IMR-90 (cell line): Measurements from ENCODE around the gene WBP1L. TPM values are rescaled to one million over a fixed set of nuclear protein-coding genes. Genes with fewer than 3 reads are reported as not detected.

Experiments
- ATAC-seq: fragments of 200-7000 bp; cut with Tn5 transposase; 2 replicates; pipeline ENCODE4 v1.9.1; 2020; ENCODE audit warnings: low read depth, mild to moderate bottlenecking, moderate library complexity
- BruUV-seq: library from RNA; stranded (reverse); fragments of 400-500 nt; replicated peaks from 2 replicates; lab custom pipeline; 2021; lab: Mats Ljungman, UMichigan
- CTCF ChIA-PET: fragments of 300-600 bp; formaldehyde crosslinking; extraction: SDS; loops from one replicate; lab custom pipeline; 2021; ENCODE audit warnings: antibody characterized with exemption; lab: Yijun Ruan, JAX
- POLR2A ChIA-PET: fragments of 300-600 bp; sonication (Branson Sonifier 250); formaldehyde crosslinking; loops from one replicate; lab custom pipeline; 2022; ENCODE audit warnings: antibody characterized with exemption; ENCODE audit not compliant: unreplicated experiment; lab: Charles Lee
- DNase-seq: peaks from one replicate; pipeline ENCODE4 v3.0.0; 2013
- H2AFZ ChIP-seq: replicated peaks from 2 replicates; pipeline ENCODE3; 2013; ENCODE audit warnings: low read length, mild to moderate bottlenecking; ENCODE audit not compliant: poor library complexity
- H2AK5ac ChIP-seq: 2 replicates; pipeline ENCODE4 v1.6.1; 2013; ENCODE audit warnings: low read depth, low read length, inconsistent platforms
- H2AK9ac ChIP-seq: replicated peaks from 2 replicates; pipeline ENCODE3; 2013; ENCODE audit warnings: mild to moderate bottlenecking, low read depth, low read length, moderate library complexity; ENCODE audit not compliant: poor library complexity
- H2BK120ac ChIP-seq: 2 replicates; pipeline ENCODE4 v1.6.1; 2013; ENCODE audit warnings: low read depth, low read length, inconsistent platforms
- H2BK15ac ChIP-seq: 3 replicates; pipeline ENCODE4 v1.6.1; 2013; ENCODE audit warnings: low read depth, low read length, inconsistent platforms
- H2BK20ac ChIP-seq: 2 replicates; pipeline ENCODE4 v1.6.1; 2013; ENCODE audit warnings: low read depth, mild to moderate bottlenecking, inconsistent platforms, low read length, moderate library complexity
- H2BK5ac ChIP-seq: 2 replicates; pipeline ENCODE4 v1.6.1; 2013; ENCODE audit warnings: mild to moderate bottlenecking, low read depth, low read length, inconsistent platforms; ENCODE audit not compliant: poor library complexity, severe bottlenecking
- H3K14ac ChIP-seq: replicated peaks from 2 replicates; pipeline ENCODE4 v1.6.1; 2013; ENCODE audit warnings: low read depth, low read length, inconsistent platforms
- H3K18ac ChIP-seq: 2 replicates; pipeline ENCODE4 v1.6.1; 2013; ENCODE audit warnings: low read depth, low read length, control low read depth
- H3K23ac ChIP-seq: 2 replicates; pipeline ENCODE4 v1.6.1; 2013; ENCODE audit warnings: low read depth, low read length, inconsistent platforms
- H3K27ac ChIP-seq: 2 replicates; pipeline ENCODE4 v1.5.1; 2013; ENCODE audit warnings: mild to moderate bottlenecking, control low read depth, low read length; ENCODE audit not compliant: insufficient read depth
- H3K27me3 ChIP-seq: 2 replicates; pipeline ENCODE4 v1.6.1; 2013; ENCODE audit warnings: low read length; ENCODE audit not compliant: control insufficient read depth, insufficient read depth
- H3K36me3 ChIP-seq: 2 replicates; pipeline ENCODE4 v1.6.1; 2013; ENCODE audit warnings: low read length, mixed read lengths; ENCODE audit not compliant: control insufficient read depth, insufficient read depth
- H3K4ac ChIP-seq: 2 replicates; pipeline ENCODE4 v1.6.1; 2013; ENCODE audit warnings: low read depth, low read length, inconsistent platforms
- H3K4me1 ChIP-seq: 2 replicates; pipeline ENCODE4 v1.6.1; 2013; ENCODE audit warnings: low read length, mixed read lengths; ENCODE audit not compliant: control insufficient read depth, insufficient read depth
- H3K4me2 ChIP-seq: 2 replicates; pipeline ENCODE4 v1.6.1; 2013; ENCODE audit warnings: low read depth, mild to moderate bottlenecking, control low read depth, low read length, moderate library complexity
- H3K4me3 ChIP-seq: 2 replicates; pipeline ENCODE4 v1.5.1; 2013; ENCODE audit warnings: low read depth, mild to moderate bottlenecking, control low read depth, low read length, moderate library complexity; ENCODE audit not compliant: insufficient read depth
- H3K56ac ChIP-seq: 2 replicates; pipeline ENCODE4 v1.6.1; 2013; ENCODE audit warnings: low read length, inconsistent platforms; ENCODE audit not compliant: insufficient read depth; ENCODE audit errors: extremely low read depth
- H3K79me1 ChIP-seq, 2 experiments: 2 replicates each; pipeline ENCODE4 v1.6.1; 2013; ENCODE audit warnings: low read length in 2 of 2, inconsistent platforms in 1 of 2, low read depth in 1 of 2
- H3K9ac ChIP-seq: 2 replicates; pipeline ENCODE4 v1.6.1; 2013; ENCODE audit warnings: low read depth, low read length, control low read depth
- H3K9me1 ChIP-seq: 2 replicates; pipeline ENCODE4 v1.6.1; 2013; ENCODE audit warnings: low read length, inconsistent platforms; ENCODE audit not compliant: insufficient read depth
- H3K9me3 ChIP-seq: 2 replicates; pipeline ENCODE4 v1.6.1; 2013; ENCODE audit warnings: low read length; ENCODE audit not compliant: control insufficient read depth, insufficient read depth
- H4K20me1 ChIP-seq: 2 replicates; pipeline ENCODE4 v1.6.1; 2013; ENCODE audit warnings: low read length, inconsistent platforms; ENCODE audit not compliant: insufficient read depth
- H4K5ac ChIP-seq: 2 replicates; pipeline ENCODE4 v1.6.1; 2013; ENCODE audit warnings: mild to moderate bottlenecking, low read depth, low read length, control low read depth
- H4K8ac ChIP-seq, 2 experiments: 2 replicates each; pipeline ENCODE4 v1.6.1; 2013; ENCODE audit warnings: low read depth in 2 of 2, low read length in 2 of 2, control low read depth in 1 of 2, inconsistent platforms in 1 of 2
- H4K91ac ChIP-seq: 2 replicates; pipeline ENCODE4 v1.6.1; 2013; ENCODE audit warnings: low read depth, low read length, inconsistent platforms; ENCODE audit not compliant: insufficient read depth
- BHLHE40 ChIP-seq: fragments of 150-350 bp; IDR thresholded peaks from 2 replicates; pipeline ENCODE4 v1.6.1; 2016; ENCODE audit warnings: mild to moderate bottlenecking, low read depth, low read length
- CTCF ChIP-seq: conservative IDR thresholded peaks from 2 replicates; pipeline ENCODE4 v1.5.1; 2012; ENCODE audit warnings: mild to moderate bottlenecking, low read depth, low read length, improper control_type of control experiment
- FOS ChIP-seq: fragments of 150-350 bp; IDR thresholded peaks from 2 replicates; pipeline ENCODE4 v1.6.1; 2016; ENCODE audit warnings: low read depth, low read length
- MXI1 ChIP-seq: IDR thresholded peaks from 2 replicates; pipeline ENCODE4 v1.6.1; 2012; ENCODE audit warnings: low read depth, mild to moderate bottlenecking, low read length, moderate library complexity, borderline replicate concordance
- NFE2L2 ChIP-seq: fragments of 150-350 bp; IDR thresholded peaks from 2 replicates; pipeline ENCODE4 v1.6.1; 2016; ENCODE audit warnings: low read depth, mild to moderate bottlenecking, low read length
- POLR2A ChIP-seq: IDR thresholded peaks from 2 replicates; pipeline ENCODE4 v1.6.1; 2012; ENCODE audit warnings: mild to moderate bottlenecking, low read depth, low read length
- RFX5 ChIP-seq: IDR thresholded peaks from 2 replicates; pipeline ENCODE4 v1.8.0; 2012; ENCODE audit warnings: low read depth, mild to moderate bottlenecking, low read length, moderate library complexity
- USF2 ChIP-seq: fragments of 150-350 bp; IDR thresholded peaks from 2 replicates; pipeline ENCODE4 v1.6.1; 2017; ENCODE audit warnings: mild to moderate bottlenecking, antibody characterized with exemption, low read length, low read depth
- WGBS, 2 experiments: methylation state at CpG; one replicate each; pipeline versions ENCODE4 v1.1.5 to v1.1.7; 2013; ENCODE audit warnings: missing lambda C conversion rate in 2 of 2; ENCODE audit not compliant: insufficient read length in 1 of 2; ENCODE audit errors: extremely low coverage in 2 of 2; 5-methylcytosine and 5-hydroxymethylcytosine counted together
- dilution Hi-C: fragments of 300-500 bp; cut with HindIII; formaldehyde crosslinking; loops from one replicate; pipeline ENCODE4 v1.14.3; 2018; ENCODE audit warnings: low sequenced_read_pairs; ENCODE audit not compliant: unreplicated experiment
- in situ Hi-C: fragments of 300-500 bp; cut with MboI; formaldehyde crosslinking; loops from 3 replicates; pipeline ENCODE4 v1.14.3; 2019; ENCODE audit warnings: low sequenced_read_pairs, inconsistent platforms, mixed read lengths
- intact Hi-C: fragments of 100-400 bp; cut with micrococcal nuclease; formaldehyde crosslinking; loops from 2 replicates; pipeline ENCODE4 v1.10.0; 2022
- polyA plus RNA-seq, 3 experiments: library from polyadenylated mRNA; depleted of rRNA; stranded (reverse); fragments of >200 nt; gene quantifications; 2 replicates each; pipeline ENCODE4 v1.2.3, GENCODE V29; 2012; ENCODE audit warnings: low replicate concordance in 1 of 3
- total RNA-seq: library from RNA; depleted of rRNA; stranded (reverse); fragments of >200 nt; gene quantifications from 2 replicates; pipeline ENCODE4 v1.2.3, GENCODE V29; 2012

Gene WBP1L
- total and polyA plus RNA-seq, 2 of the 4 experiments (the other 2 are of a cell fraction) = 20.7 to 31.0 TPM

- BruUV-seq = no TSS peak
- Histone ChIP-seq H3K14ac (no peak overlapping the region), H3K9ac (no peak overlapping the region), H2BK5ac (no peak overlapping the region), H3K18ac (no peak overlapping the region), H2BK120ac (no peak overlapping the region), H3K4me2 (no peak overlapping the region), H4K5ac (no peak overlapping the region), H4K8ac (no peak overlapping the region), H4K91ac (no peak overlapping the region), H3K4me3 (no peak overlapping the region), H3K36me3 (no peaks in the 10 kb centered on the region), H3K27ac (no peak overlapping the region), H2BK15ac (no peak overlapping the region), H3K79me1 (no peaks in the 10 kb centered on the region), H2BK20ac (no peak overlapping the region), H3K4ac (no peak overlapping the region), H2AK9ac (no peak overlapping the region), H4K20me1 (no peaks in the 10 kb centered on the region), H3K56ac (no peak overlapping the region), H3K23ac (no peak overlapping the region), H2AK5ac (no peak overlapping the region), H3K9me1 (no peaks in the 10 kb centered on the region), H3K4me1 (no peaks in the 10 kb centered on the region), H3K9me3 (no peaks in the 10 kb centered on the region), H2AFZ (no peak overlapping the region), H3K27me3 (peaks cover 18% of the 10 kb centered on the region)
- POLR2A ChIA-PET = no interaction called here
- 83% methylated on average over 4 of the region's 14 CpGs; no CpG with 5 or more reads in 1 of the 2 experiments for WGBS, 2 experiments
- ATAC-seq (no peak), DNase-seq (no peak)
- in situ Hi-C loops = loop anchor here (5.0 kb wide), 2 partner anchors 100 to 240 kb away; no protein-coding TSS in a partner anchor
- TF ChIP-seq NFE2L2 (no peak), BHLHE40 (no peak), CTCF (no peak), MXI1 (no peak), POLR2A (no peak), RFX5 (no peak), USF2 (no peak), FOS (no peak)
- dilution Hi-C loops = no loop called here
- CTCF ChIA-PET = no interaction called here
- intact Hi-C loops = loop anchor here (10.0 kb wide), 2 partner anchors 413 to 653 kb away; partner anchors contain the start of gene RPEL1
Observed at GRCh38 chr10:102832248-102832647, 88.5 kb downstream of the WBP1L start.
